Transverse colon (tissue), 4 donors: ENCODE results near the gene SKAP2.

ENCODE experiments used
- CTCF ChIP-seq, 5 experiments: fragments of 200-600 bp in 3 of 5; fragments of 450-650 bp in 2 of 5; sonication (generic) in 3 of 5; IDR thresholded peaks; 1 replicate in 2 of 5; 2 replicates in 3 of 5; pipeline ENCODE4 v1.5.1; 2016 to 2017; ENCODE audit warnings: antibody characterized with exemption in 5 of 5, inconsistent platforms in 3 of 5, mild to moderate bottlenecking in 2 of 5, moderate library complexity in 1 of 5
- EP300 ChIP-seq: sonication (generic); formaldehyde crosslinking; IDR thresholded peaks from one replicate; pipeline ENCODE4 v1.6.1; 2017; ENCODE audit warnings: antibody characterized with exemption, low read depth
- POLR2A ChIP-seq: fragments of 450-650 bp; IDR thresholded peaks from one replicate; pipeline ENCODE4 v1.6.1; 2016; ENCODE audit warnings: antibody characterized with exemption, mild to moderate bottlenecking, moderate library complexity
- POLR2AphosphoS5 ChIP-seq, 3 donors: sonication (generic); formaldehyde crosslinking; IDR thresholded peaks; one replicate each; pipeline ENCODE4 v1.6.1; 2016; ENCODE audit warnings: antibody characterized with exemption in 3 of 3

GRCh38 chr7:26646336-26647048 lies 217.9 kb downstream of the SKAP2 start:
- TF ChIP-seq CTCF (IDR thresholded peaks at IDR 0.05) (no peak), POLR2A (no peak), POLR2AphosphoS5 (IDR thresholded peaks at IDR 0.05) (no peak), EP300 (no peak)
